Peyer's patch (tissue), 4 donors: ENCODE measurements around the gene TRIM15. TPM values are rescaled to one million over a fixed set of nuclear protein-coding genes. Genes with fewer than 3 reads are reported as not detected.
A peak's percentile ranks its signal among the peaks of the same experiment; 100 is the strongest.
"Not testable (repeated sequence)": the region's sequence is repeated elsewhere in the genome, so short reads cannot be mapped to it uniquely, and the experiment has no call there.

Experiments used
- DNase-seq, 3 donors: peaks; one replicate each; pipeline ENCODE4 v3.0.0-alpha.2; 2017 to 2019
- H3K27ac ChIP-seq, 4 donors: fragments of 200-600 bp; sonication (generic); one replicate each; pipeline ENCODE4 v1.5.1; 2016 to 2019
- H3K27me3 ChIP-seq, 2 donors: fragments of 200-600 bp; sonication (generic); one replicate each; pipeline ENCODE4 v1.5.1; 2019
- H3K36me3 ChIP-seq, 3 donors: fragments of 200-600 bp; sonication (generic); one replicate each; pipeline ENCODE4 v1.5.1; 2016 to 2019
- H3K4me1 ChIP-seq, 4 donors: fragments of 200-600 bp; sonication (generic); one replicate each; pipeline ENCODE4 v1.5.1; 2016 to 2019
- H3K4me3 ChIP-seq, 4 donors: fragments of 200-600 bp; sonication (generic); 1 replicate in 3 of 4; 2 replicates in 1 of 4; pipeline ENCODE4 v1.5.1; 2016 to 2019; ENCODE audit warnings: mild to moderate bottlenecking in 1 of 4
- H3K9me3 ChIP-seq, 4 donors: fragments of 200-600 bp; sonication (generic); one replicate each; pipeline ENCODE4 v1.5.1; 2016 to 2019; ENCODE audit warnings: mild to moderate bottlenecking in 1 of 4
- CTCF ChIP-seq, 6 experiments: fragments of 450-650 bp in 4 of 6; fragments of 200-600 bp in 2 of 6; sonication (generic) in 1 of 6; IDR thresholded peaks; one replicate each; pipeline ENCODE4 v1.5.1; 2017 to 2019; ENCODE audit warnings: antibody characterized with exemption in 6 of 6, mild to moderate bottlenecking in 3 of 6, moderate library complexity in 1 of 6
- POLR2A ChIP-seq, 2 donors: fragments of 450-650 bp; IDR thresholded peaks; one replicate each; pipeline ENCODE4 v1.5.1; 2017; ENCODE audit warnings: antibody characterized with exemption in 2 of 2, mild to moderate bottlenecking in 2 of 2, moderate library complexity in 2 of 2
- small RNA-seq, 2 donors: library from RNA; depleted of rRNA; stranded (forward); fragments of <200 nt; gene quantifications; one replicate each; pipeline ENCODE3, GENCODE V24; 2016
- total RNA-seq, 4 donors: library from RNA; depleted of rRNA; stranded (reverse); fragments of >200 nt; gene quantifications; one replicate each; pipeline ENCODE4 v1.1.0, GENCODE V29; 2016

The TRIM15 gene
- total RNA-seq, 4 donors from 2014 or later, result 19.8 to 110 (median 81.0) TPM

- Histone ChIP-seq H3K27ac (peak overlapping the region; percentile 96 to 100 (median 96)), H3K27me3 (no peaks in the 10 kb centered on the region), H3K9me3 (no peaks in the 10 kb centered on the region), H3K4me1 (peaks cover 0 to 28% (median 17%) of the 10 kb centered on the region in 4 donors), H3K4me3 (peak overlapping the region; percentile 71 to 92 (median 78)), H3K36me3 (no peaks in the 10 kb centered on the region)
- peak; percentile 86 to 95 (median 90) for DNase-seq
- peak in 1 of 6 experiments; percentile 13 for TF ChIP-seq CTCF (IDR thresholded peaks at IDR 0.05)
- TF ChIP-seq POLR2A (IDR thresholded peaks at IDR 0.05), result peak; percentile 90 to 92
These were observed 50.8 kb downstream of the TRIM15 start for GRCh38 chr6:30213957-30214656.

- Histone ChIP-seq H3K9me3 (no peaks in the 10 kb centered on the region), H3K4me3 (peak overlapping the region; percentile 71 to 92 (median 78)), H3K27ac (peak overlapping the region; percentile 96 to 100 (median 96)), H3K36me3 (no peaks in the 10 kb centered on the region), H3K4me1 (peaks cover 0 to 24% (median 14%) of the 10 kb centered on the region in 4 donors), H3K27me3 (no peaks in the 10 kb centered on the region)
- no peak for DNase-seq
- no peak for TF ChIP-seq POLR2A (IDR thresholded peaks at IDR 0.05)
- TF ChIP-seq CTCF (IDR thresholded peaks at IDR 0.05), result no peak
These were observed 51.3 kb downstream of the TRIM15 start for GRCh38 chr6:30214657-30214982.

- DNase-seq, result no peak
- peaks cover 0 to 15% (median 10%) of the 10 kb centered on the region in 4 donors for H3K4me1 ChIP-seq
- H3K27me3 ChIP-seq, result no peaks in the 10 kb centered on the region
- TF ChIP-seq CTCF (IDR thresholded peaks at IDR 0.05) (no peak), POLR2A (IDR thresholded peaks at IDR 0.05) (no peak)
- no peaks in the 10 kb centered on the region for H3K9me3 ChIP-seq
- no peaks in the 10 kb centered on the region for H3K36me3 ChIP-seq
- H3K27ac ChIP-seq, result no peak overlapping the region
- H3K4me3 ChIP-seq, result no peak overlapping the region
These were observed 52.8 kb downstream of the TRIM15 start for GRCh38 chr6:30216096-30216495.

GRCh38 chr6:30219244-30219643 lies 55.9 kb downstream of the TRIM15 start:
- peak in 2 of 3 donors; percentile 60 to 80 for DNase-seq
- no peaks in the 10 kb centered on the region for H3K36me3 ChIP-seq
- TF ChIP-seq CTCF (IDR thresholded peaks at IDR 0.05), result peak; percentile 74 to 88 (median 84)
- TF ChIP-seq POLR2A (IDR thresholded peaks at IDR 0.05), result no peak
- H3K9me3 ChIP-seq, result peaks cover 0 to 6% (median 0%) of the 10 kb centered on the region in 4 donors
- no peak overlapping the region for H3K27ac ChIP-seq
- no peak overlapping the region for H3K4me3 ChIP-seq
- peaks cover 0 to 4% (median 0%) of the 10 kb centered on the region in 4 donors for H3K4me1 ChIP-seq
- H3K27me3 ChIP-seq, result no peaks in the 10 kb centered on the region

- not testable (repeated sequence) for H3K9me3 ChIP-seq, H3K27me3 ChIP-seq, H3K36me3 ChIP-seq, H3K4me1 ChIP-seq, DNase-seq, H3K4me3 ChIP-seq, H3K27ac ChIP-seq
These were observed 58.0 kb downstream of the TRIM15 start for GRCh38 chr6:30221395-30221794.

GRCh38 chr6:30221956-30222355 lies 58.6 kb downstream of the TRIM15 start:
- not testable (repeated sequence) for H3K27ac ChIP-seq, H3K9me3 ChIP-seq, DNase-seq, H3K36me3 ChIP-seq, H3K27me3 ChIP-seq, H3K4me3 ChIP-seq, H3K4me1 ChIP-seq

Small RNA genes within 50 kb of the gene (small RNA-seq; reads per million reads assigned to genes)
- 0 reads per million in 2 donors for gene RF00554

Other genes starting within 250 kb of the TRIM15 start
- gene HLA-A, start 221.0 kb upstream of the TRIM15 start, total RNA-seq, result 1,000 to 10,000 TPM in 3 of 4 donors, 100 to 1,000 TPM in 1; 296 to 1,668 (median 1,428) TPM
- gene POLR1H, start 102.3 kb upstream of the TRIM15 start, total RNA-seq, result 10 to 100 TPM; 22.8 to 33.8 (median 27.5) TPM
- gene PPP1R11, start 96.3 kb upstream of the TRIM15 start, total RNA-seq, result 10 to 100 TPM; 44.6 to 75.7 (median 58.6) TPM
- gene RNF39, start 87.8 kb upstream of the TRIM15 start, total RNA-seq, result under 1 TPM in 1 of 4 donors, not detected in 3; 0.80 TPM
- 10 to 100 TPM in 3 of 4 donors, 1 to 10 TPM in 1; 9.9 to 56.9 (median 42.0) TPM for gene TRIM31, start 50.5 kb upstream of the TRIM15 start, total RNA-seq
- gene TRIM40, start 27.4 kb upstream of the TRIM15 start, total RNA-seq, result 10 to 100 TPM in 3 of 4 donors, not detected in 1; 10.9 to 13.7 (median 12.7) TPM
- gene TRIM10, start 2.3 kb upstream of the TRIM15 start, total RNA-seq, result 1 to 10 TPM; 2.5 to 7.4 (median 6.3) TPM
- gene TRIM26, start 49.9 kb downstream of the TRIM15 start, total RNA-seq, result 100 to 1,000 TPM in 1 of 4 donors, 10 to 100 TPM in 3; 65.9 to 175 (median 90.5) TPM
- 10 to 100 TPM; 10.7 to 23.6 (median 16.4) TPM for gene TRIM39, start 163.4 kb downstream of the TRIM15 start, total RNA-seq
- 10 to 100 TPM; 40.5 to 86.6 (median 80.8) TPM for gene RPP21, start 181.6 kb downstream of the TRIM15 start, total RNA-seq